KBM-7 (cell line): ENCODE data around the gene HSF5.

ENCODE experiments used
- DNase-seq: peaks from one replicate; pipeline ENCODE4 v3.0.0-alpha.2; 2015
- in situ Hi-C: fragments of 300-500 bp; cut with MboI; formaldehyde crosslinking; loops from 2 replicates; pipeline ENCODE4 v1.14.3; 2020; ENCODE audit warnings: low sequenced_read_pairs, low pct_unique_long_range_greater_than_20kb, mixed read lengths

HSF5 gene

DNA sequence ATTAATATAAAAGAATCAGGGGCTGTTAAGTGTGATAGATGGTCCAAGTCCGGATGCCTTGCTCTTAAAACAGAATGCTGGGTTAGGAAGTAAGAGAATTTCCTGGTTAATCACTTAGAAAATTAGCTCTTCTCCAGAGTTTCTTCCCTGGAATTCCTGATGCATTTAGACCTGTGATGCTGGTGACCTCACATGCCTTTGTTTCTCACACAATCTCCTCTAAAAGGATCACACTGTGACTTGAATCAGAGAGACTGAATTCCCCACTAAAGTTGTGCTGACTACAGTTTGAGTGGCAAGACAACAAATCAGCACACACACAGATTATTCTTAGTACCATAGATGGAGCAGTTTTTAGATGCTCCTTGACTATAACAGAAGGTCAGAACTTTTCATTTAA lies 66.5 kb downstream of the HSF5 start:
- in situ Hi-C loops = no loop called here
- DNase-seq = no peak

DNA sequence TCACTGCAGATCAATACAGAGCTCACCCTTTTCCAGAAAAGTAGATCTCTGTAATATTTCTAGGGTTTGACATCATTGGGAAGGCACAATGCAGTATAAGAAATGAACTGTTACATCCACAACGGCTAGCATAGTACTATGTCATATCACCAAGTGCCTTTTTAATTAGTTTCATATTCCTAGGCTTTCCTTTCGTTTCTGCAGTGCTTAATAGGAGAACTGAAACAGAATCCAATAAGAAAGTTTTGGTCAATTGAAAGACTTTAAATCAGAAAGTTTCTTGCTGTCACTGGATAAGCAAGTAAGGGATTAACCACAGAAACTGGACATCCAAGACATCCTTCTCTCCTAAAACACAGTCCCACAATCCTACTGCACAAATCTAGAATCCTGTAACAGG lies 67.4 kb downstream of the HSF5 start:
- no peak for DNase-seq
- in situ Hi-C loops = no loop called here

DNA sequence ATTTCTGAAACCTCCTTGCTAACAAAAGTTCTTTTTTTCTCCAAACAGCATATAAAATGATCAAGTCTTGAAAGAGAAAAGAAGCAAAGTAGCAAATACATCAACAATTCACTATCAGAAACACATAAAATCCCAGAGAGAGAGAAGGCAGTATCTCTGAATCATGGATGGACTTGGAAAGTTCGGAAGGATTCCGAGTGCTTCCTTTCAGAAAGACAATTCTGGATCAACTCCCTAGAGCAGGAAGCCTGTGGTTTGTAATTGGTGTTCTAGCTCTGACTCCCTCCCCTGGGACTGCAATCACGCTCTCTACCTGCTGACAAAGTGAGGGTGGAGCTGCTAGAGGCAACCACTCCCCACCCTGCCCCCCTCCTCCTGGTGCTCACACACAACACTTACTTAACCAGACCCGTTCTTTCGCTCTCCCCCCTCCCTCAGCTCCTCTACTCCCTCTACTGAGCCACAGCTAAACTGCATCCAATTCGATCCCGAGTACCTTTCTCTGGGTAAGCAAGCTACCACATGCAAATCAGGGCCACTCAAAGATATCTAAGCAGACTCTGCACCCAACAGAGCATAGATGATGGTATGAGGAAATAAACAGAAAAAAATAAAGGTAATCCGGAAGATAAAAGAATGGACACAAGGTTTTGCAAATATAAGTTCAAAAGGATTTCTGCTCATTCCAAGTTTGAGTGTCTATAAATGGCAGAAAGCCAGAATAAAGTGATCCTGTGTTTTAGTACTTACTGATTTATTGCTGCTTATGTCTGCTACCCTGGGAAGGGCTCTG lies 70.7 kb downstream of the HSF5 start, which contains the start of gene RNF43:
TSS of gene RNF43 (minus strand) at position 235 of the 793 bp plus-strand sequence. CDS start 1,957 bp downstream, outside the sequence.
- in situ Hi-C loops = no loop called here
- DNase-seq = peak; percentile 93

DNA sequence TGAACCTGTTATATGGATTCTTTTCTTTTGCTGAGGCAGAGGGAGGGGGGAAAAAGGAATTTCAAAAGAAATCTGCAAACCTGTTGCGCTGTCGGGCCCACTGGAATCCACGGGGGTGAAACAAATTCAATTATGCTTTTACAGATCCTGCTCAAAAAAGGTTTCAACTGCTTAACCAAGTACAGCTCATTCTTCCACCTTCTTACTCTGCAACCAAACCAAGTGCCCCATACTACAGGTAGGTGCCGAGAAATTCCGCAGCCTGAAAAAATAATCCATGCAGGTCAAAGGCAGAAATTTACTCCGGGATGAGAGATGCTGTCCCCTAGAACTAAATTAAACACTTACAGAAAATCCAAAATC lies 71.3 kb downstream of the HSF5 start:
- in situ Hi-C loops = no loop called here

GRCh38 chr17:58416396-58416795 lies 71.8 kb downstream of the HSF5 start:
- in situ Hi-C loops = no loop called here
- DNase-seq = no peak

More for the DNA sequence above, 71.3 kb downstream of the HSF5 start:
- DNase-seq = no peak

GRCh38 chr17:58415371-58416055 lies 72.7 kb downstream of the HSF5 start:
- in situ Hi-C loops = no loop called here

DNA sequence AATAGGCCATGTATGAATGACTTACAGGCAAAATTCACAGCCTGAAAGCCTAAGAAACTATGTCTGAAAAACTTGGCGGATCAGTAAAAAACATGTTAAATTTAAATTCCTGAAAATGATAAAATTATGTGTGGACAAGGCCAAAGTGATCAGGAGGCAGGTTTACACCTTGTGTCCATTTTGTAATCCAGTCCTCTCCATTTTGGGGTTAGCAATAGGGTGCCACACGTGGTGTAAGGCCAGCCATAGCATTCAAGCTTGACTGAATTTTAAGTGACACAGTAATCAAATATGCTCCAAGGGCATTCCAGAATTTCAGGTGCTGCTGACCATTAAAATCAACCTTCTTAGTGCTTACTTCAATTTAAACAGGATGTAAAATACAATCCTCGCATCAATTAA lies 73.6 kb downstream of the HSF5 start:
- in situ Hi-C loops = no loop called here

More at GRCh38 chr17:58415371-58416055, 72.7 kb downstream of the HSF5 start:
- DNase-seq = no peak

GRCh38 chr17:58413684-58414083 lies 74.5 kb downstream of the HSF5 start:
- in situ Hi-C loops = no loop called here
- DNase-seq = no peak

More for the DNA sequence above, 73.6 kb downstream of the HSF5 start:
- no peak for DNase-seq

GRCh38 chr17:58412961-58413586 lies 75.1 kb downstream of the HSF5 start:
- no peak for DNase-seq
- in situ Hi-C loops = no loop called here

GRCh38 chr17:58412064-58412703 lies 76.0 kb downstream of the HSF5 start:
- in situ Hi-C loops = no loop called here
- no peak for DNase-seq

DNA sequence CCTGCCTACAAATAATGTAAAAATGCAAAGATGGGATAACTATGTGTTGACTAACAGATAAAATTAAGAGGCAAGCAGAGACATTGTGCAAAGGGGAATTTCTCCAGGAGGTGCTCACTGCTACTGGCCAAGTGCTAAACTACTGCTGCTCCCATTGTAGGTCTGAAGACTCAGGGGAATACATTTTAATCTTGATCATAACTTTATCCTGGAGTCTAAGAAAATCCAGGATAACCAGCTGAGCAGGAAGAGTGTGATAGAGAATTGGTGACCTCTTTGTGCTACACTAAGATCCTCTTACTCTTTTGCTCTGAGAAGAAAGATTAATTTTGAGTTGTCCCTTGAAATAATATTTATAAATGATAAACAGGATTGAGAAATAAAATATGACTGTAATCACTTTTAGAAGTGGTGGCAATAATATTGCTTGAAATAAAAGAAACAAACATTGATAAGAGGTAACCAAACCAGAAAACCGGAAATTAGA lies 76.8 kb downstream of the HSF5 start:
- in situ Hi-C loops = no loop called here
- DNase-seq = no peak

GRCh38 chr17:58410714-58411407 lies 77.3 kb downstream of the HSF5 start:
- in situ Hi-C loops = no loop called here
- no peak for DNase-seq

- in situ Hi-C loops = no loop called here
- no peak for DNase-seq
Observed at GRCh38 chr17:58409432-58409831, 78.8 kb downstream of the HSF5 start.

- in situ Hi-C loops = no loop called here
- DNase-seq = no peak
Observed at GRCh38 chr17:58403311-58403710, 84.9 kb downstream of the HSF5 start.

DNA sequence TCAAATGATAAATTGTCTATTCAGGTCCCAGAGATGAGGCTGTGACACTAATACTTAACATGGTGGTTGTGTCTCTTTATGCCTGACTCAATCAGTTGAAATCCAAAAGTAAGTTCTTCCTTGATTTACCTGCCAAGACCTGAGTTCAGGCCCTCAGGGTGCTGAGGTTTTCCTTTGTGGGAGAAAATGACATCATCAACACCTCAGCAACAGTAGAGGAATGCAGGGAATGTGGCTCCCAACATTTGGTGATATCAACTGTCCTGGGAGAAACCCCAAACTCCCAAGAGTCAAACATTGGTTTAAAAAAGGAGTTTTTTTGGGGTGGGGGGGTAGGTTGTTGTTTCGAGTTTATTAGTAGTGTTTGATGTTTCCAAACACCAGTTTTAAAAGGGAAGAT lies 85.5 kb downstream of the HSF5 start:
- DNase-seq = no peak
- in situ Hi-C loops = no loop called here

- in situ Hi-C loops = no loop called here
Observed at GRCh38 chr17:58402047-58402446, 86.2 kb downstream of the HSF5 start.

DNA sequence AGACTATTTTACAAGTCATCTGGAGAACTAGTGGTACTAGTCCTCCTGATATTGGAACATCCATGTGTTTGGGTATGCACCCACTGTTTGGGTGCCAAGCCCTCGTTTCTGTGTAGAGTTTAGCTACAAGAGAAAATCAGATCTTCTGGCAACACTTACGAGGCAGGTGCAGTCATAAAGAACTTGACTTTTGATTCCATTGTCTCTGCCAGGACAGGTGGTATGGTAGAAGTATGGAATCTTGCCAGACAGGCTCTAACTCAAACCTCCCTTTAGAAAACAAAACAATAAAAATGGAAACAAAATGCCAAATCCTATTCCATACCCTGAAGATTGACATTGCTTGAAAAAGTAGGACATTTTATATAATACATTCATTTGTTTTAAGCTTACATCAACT lies 86.9 kb downstream of the HSF5 start:
- in situ Hi-C loops = no loop called here
- no peak for DNase-seq

More at GRCh38 chr17:58402047-58402446, 86.2 kb downstream of the HSF5 start:
- DNase-seq = peak; percentile 27

DNA sequence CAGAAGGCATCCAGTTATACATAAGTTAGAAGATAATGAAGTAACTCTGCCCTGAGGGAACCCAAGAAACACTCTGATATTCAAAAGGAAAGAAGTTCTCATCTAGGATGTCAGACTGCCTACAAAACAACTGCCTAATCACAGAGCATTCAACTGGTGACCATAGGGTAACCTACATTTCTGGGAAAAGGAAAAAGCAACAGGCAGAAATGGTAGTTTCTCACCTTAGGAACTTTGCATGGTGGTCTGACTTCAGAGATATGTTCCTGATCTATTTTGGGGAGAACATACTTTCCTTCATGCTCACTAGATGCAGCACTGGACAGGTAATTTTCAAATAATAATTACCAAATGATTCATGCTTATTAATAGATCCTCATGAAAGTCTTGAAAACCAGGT lies 87.4 kb downstream of the HSF5 start:
- DNase-seq = no peak
- in situ Hi-C loops = no loop called here

- in situ Hi-C loops = no loop called here
Observed at GRCh38 chr17:58399974-58400373, 88.2 kb downstream of the HSF5 start.

More at GRCh38 chr17:58399974-58400373, 88.2 kb downstream of the HSF5 start:
- DNase-seq = no peak
